T follicular helper cell (primary cell): Measurements from ENCODE around the gene NT5DC2.

Experiments
- DNase-seq: peaks from one replicate; pipeline ENCODE4 v3.0.0-alpha.2; 2020; ENCODE audit warnings: low read depth

Gene NT5DC2

GRCh38 chr3:52509753-52510328 is 23.8 kb downstream of the NT5DC2 start:
- DNase-seq: no peak

- DNase-seq: no peak
These were observed 26.3 kb downstream of the NT5DC2 start for GRCh38 chr3:52507359-52507758.

- no peak for DNase-seq
These were observed 27.2 kb downstream of the NT5DC2 start for GRCh38 chr3:52506266-52506966.

GRCh38 chr3:52504977-52505376 is 28.7 kb downstream of the NT5DC2 start:
- no peak for DNase-seq

GRCh38 chr3:52503788-52504424 is 29.8 kb downstream of the NT5DC2 start:
- DNase-seq: no peak

DNA sequence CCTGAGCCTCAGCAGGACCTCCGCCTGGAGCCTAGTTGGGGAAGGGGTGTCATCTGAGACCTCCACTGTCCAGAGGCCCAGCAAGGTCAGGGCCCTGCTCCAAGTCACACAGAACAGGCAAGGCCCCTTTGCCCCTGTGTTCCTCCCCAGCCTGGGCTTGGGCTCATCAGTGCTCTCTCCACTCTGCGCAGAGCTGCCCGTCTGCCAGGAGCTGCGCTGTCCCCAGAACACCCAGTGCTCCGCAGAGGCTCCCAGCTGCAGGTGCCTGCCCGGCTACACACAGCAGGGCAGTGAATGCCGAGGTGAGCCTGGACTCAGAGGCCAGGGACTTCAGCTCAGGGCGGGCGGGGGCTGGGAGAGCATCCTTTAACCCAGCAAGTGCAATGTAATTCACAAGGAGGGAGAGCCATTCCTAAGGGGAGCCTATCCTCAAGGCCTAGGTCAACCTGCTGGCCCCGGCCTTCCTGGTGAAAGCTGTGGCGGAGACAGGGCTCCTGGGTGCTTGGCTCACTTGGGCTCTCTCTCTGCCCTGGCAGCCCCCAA is 30.8 kb downstream of the NT5DC2 start:
- DNase-seq: no peak

GRCh38 chr3:52502001-52502400 is 31.7 kb downstream of the NT5DC2 start:
- no peak for DNase-seq

DNA sequence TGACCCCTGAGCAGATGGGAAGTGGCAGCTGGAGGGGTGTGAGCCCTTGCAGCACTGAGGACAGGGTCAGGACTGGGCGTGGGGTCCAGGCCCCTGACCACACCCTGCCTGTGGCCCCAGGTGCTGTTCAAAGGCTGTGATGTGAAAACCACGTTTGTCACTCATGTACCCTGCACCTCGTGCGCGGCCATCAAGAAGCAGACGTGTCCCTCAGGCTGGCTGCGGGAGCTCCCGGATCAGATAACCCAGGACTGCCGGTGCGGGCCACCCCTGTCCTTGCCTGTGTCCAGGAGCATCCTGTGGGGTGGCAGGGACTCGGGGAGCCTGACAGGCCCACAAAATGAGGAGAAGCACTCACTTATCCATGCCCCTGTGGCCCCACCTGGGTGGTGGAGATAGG is 32.6 kb downstream of the NT5DC2 start:
- DNase-seq: no peak

- no peak for DNase-seq
These were observed 35.3 kb downstream of the NT5DC2 start for GRCh38 chr3:52498137-52499054.

DNA sequence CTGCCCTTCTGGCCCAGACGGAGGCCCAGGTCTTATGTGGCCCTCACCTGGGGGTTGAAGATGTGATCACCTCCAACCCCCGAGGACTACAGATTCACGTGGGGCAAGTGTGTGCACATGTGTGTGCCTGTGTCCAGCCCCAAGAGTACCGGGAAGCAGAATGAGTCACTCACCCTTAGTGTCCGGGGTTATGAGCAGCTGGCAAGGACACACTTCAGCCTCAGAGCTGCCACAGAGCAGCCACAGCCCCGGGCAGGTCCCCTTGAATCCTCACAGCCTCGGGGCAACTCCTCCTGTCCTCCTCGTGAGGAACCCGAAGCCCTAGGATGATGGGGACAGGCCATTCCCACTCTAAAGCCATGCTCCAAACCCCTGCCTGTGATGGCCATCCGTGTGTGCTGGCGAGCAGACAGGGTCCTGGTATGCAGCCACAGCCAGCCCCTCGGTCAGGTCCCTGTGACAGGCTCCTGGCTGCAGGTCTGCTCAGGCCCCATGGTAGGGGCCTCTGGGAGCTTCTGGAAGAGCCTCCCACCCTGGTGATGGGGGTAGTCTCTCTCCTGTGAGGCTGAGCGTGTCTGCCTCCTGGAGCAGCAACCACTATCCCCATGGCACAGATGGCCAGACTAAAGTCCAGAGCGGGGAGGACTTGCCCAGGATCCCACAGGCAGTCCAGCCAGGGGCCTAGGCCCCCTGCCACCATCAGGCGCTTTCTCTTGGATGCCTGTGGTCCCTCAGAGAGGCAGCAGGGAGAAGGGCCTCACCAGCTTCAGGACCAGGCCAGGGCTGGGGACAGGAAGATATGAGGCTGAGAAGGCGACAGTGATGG is 37.7 kb downstream of the NT5DC2 start:
- no peak for DNase-seq

- no peak for DNase-seq
These were observed 38.7 kb downstream of the NT5DC2 start, which contains the start of gene STAB1 for GRCh38 chr3:52494886-52495495. TSS of gene STAB1 (plus strand) at chr3:52495338. CDS start at chr3:52495414, 76 bp downstream.

DNA sequence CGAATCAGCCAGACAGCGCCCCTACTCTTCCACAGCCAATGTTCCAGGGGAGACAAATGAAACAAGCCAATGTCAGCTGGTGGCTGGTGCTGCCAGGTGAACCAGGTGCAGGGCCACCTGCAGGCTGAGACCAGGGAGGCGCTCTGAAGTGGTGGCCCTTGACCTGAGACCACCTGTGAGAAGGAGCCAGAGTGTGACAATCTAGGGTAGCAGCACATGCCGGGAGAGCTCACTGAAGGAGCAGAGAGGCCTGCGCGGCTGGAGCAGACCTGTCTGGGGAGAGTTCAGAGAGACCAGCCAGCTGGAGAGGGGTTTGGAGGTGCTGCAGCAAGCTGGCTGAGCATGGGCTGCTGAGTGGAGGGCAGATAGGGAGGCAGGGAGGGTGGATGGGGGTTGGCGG is 39.2 kb downstream of the NT5DC2 start:
- no peak for DNase-seq

- no peak for DNase-seq
These were observed 40.2 kb downstream of the NT5DC2 start for GRCh38 chr3:52493232-52494017.

GRCh38 chr3:52492059-52492458 is 41.6 kb downstream of the NT5DC2 start:
- no peak for DNase-seq

- DNase-seq: no peak
These were observed 42.6 kb downstream of the NT5DC2 start for GRCh38 chr3:52490939-52491526.

DNA sequence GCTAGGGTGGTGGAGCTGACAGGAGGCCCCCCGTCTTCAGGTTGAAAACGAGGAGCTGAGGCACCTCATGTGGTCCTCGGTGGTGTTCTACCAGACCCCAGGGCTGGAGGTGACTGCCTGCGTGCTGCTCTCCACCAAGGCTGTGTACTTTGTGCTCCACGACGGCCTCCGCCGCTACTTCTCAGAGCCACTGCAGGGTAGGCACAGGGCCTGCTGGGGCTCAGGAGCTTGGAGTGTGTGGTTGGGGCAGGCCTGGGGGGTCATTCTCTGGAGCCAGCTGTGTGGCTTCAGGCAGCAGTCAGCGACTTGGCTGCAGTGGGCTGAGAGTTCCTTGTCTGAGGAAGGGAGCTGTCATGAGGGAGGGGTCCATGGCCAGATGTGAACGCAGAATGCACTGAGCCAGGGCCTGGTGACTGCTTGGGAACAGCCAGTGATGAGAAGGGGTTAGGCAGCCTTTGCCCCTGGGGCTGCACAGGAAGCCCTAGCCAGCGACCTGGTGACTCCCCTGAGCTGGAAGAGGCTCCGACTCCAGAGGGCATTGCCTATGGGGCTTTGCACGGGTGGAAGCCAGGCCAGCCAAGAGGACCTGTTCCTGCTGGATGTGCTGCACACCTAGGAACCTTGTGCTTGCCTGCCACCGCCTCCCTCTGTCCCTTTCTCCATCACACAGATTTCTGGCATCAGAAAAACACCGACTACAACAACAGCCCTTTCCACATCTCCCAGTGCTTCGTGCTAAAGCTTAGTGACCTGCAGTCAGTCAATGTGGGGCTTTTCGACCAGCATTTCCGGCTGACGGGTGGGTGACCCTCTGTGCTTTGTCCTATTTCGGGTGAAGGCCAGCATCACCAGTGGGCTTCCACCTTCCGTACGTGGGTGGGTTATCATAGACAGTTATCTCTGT is 43.4 kb downstream of the NT5DC2 start:
- no peak for DNase-seq

- DNase-seq: no peak
These were observed 44.2 kb downstream of the NT5DC2 start for GRCh38 chr3:52489453-52489852.

GRCh38 chr3:52488746-52489145 is 44.9 kb downstream of the NT5DC2 start:
- DNase-seq: no peak
